GM12873 (cell line): Measurements from ENCODE around the gene PAM.

Experiments
- CTCF ChIP-seq: IDR thresholded peaks from 2 replicates; pipeline ENCODE4 v1.5.1; 2012; ENCODE audit warnings: low read depth, mild to moderate bottlenecking, moderate library complexity, low read length, control low read depth; ENCODE audit not compliant: insufficient read depth; ENCODE audit errors: missing control alignments

Gene PAM

GRCh38 chr5:103027267-103027666, 272.2 kb downstream of the PAM start:
- no peak for TF ChIP-seq CTCF

- TF ChIP-seq CTCF, result peak; percentile 17
Measured at GRCh38 chr5:103031607-103032006, 276.5 kb downstream of the PAM start.

- TF ChIP-seq CTCF, result no peak
Measured at GRCh38 chr5:103033696-103034095, 278.6 kb downstream of the PAM start.

DNA sequence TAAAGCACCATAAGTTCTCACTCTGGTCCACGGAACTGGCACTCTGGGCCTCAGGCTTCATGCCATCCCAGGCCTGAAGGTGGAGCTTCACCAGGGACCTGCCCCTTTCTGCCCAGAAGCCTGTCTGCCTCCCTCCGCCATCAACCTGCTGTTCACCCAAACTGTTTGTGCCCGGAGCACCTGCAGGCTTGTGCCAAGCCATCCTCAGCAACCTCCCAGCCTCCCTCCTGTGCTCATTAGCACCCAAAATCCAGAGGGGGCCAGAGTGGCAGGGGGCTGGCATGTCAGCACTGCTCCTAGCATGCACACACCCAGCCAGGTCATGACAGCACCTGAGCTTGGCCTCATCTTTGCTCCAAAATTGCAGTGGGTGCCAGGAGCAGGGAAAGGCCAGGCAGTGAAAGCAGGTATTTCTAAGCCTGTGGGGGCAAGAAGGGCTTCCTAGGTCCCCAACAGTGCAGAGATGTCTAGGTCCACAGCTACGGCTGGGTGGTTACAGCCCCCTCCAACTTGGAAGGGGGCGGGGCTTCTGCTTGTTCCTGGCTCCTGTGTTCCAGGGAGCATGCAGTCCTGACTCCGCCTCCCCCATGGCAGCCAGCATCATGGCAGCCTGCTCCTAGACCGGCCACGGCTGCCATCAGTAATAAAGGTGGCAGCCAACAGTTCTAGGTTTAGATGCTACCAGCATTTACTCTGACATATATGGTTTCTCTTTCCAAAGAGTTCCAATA, 279.7 kb downstream of the PAM start:
- TF ChIP-seq CTCF, result no peak

DNA sequence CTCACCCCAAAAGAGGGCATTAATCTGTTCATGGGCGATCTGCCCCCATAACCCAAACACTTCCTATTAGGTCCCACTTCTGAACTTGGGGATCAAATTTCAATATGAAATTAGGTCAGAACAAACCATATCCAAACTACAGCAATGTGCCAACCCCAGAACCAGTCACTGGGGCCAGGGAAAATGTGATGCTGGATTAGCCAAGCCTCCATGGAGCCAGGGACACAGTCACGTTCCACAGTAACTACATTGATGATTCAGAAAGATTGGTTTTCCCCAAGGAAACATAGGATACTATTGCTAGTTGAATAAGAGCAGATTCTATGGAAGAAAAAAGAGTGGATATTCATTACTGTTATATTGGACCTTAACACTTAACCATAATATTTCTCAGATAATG, 280.6 kb downstream of the PAM start:
- TF ChIP-seq CTCF, result no peak

- no peak for TF ChIP-seq CTCF
Measured at GRCh38 chr5:103036601-103037000, 281.5 kb downstream of the PAM start.

- TF ChIP-seq CTCF, result peak; percentile 8
Measured at GRCh38 chr5:103037673-103038455, 282.8 kb downstream of the PAM start.
